HEK293T (cell line): ENCODE measurements around the gene CLDND1.

Experiments used
- CTCF ChIA-PET: fragments of 350-600 bp; formaldehyde crosslinking; extraction: SDS; loops from one replicate; lab custom pipeline; 2021; ENCODE audit warnings: antibody characterized with exemption, inconsistent platforms; lab: Yijun Ruan, JAX
- POLR2A ChIA-PET: fragments of 350-600 bp; formaldehyde crosslinking; extraction: SDS; loops from one replicate; lab custom pipeline; 2020; ENCODE audit warnings: antibody characterized with exemption, inconsistent platforms; lab: Yijun Ruan, JAX
- DNase-seq: peaks from one replicate; pipeline ENCODE4 v3.0.0; 2012; ENCODE audit warnings: mixed read lengths; ENCODE audit errors: extremely low spot score
- ARNT ChIP-seq: fragments of 450-650 bp; IDR thresholded peaks from 2 replicates; pipeline ENCODE4 v1.6.1; 2017; ENCODE audit warnings: mild to moderate bottlenecking
- BHLHE40 ChIP-seq: fragments of 450-650 bp; IDR thresholded peaks from 2 replicates; pipeline ENCODE4 v1.6.1; 2016; ENCODE audit warnings: mild to moderate bottlenecking, moderate library complexity, borderline replicate concordance
- CTBP1 ChIP-seq: fragments of 450-650 bp; IDR thresholded peaks from 2 replicates; pipeline ENCODE4 v1.6.1; 2016; ENCODE audit warnings: borderline replicate concordance
- ELF4 ChIP-seq: fragments of 450-650 bp; IDR thresholded peaks from 2 replicates; pipeline ENCODE4 v1.6.1; 2017; ENCODE audit warnings: antibody characterized with exemption
- FOXA1 ChIP-seq: fragments of 450-650 bp; IDR thresholded peaks from 2 replicates; pipeline ENCODE4 v1.6.1; 2016; ENCODE audit warnings: mild to moderate bottlenecking
- FOXK2 ChIP-seq: fragments of 450-650 bp; IDR thresholded peaks from 2 replicates; pipeline ENCODE4 v1.6.1; 2016; ENCODE audit warnings: mild to moderate bottlenecking
- FOXM1 ChIP-seq: fragments of 450-650 bp; IDR thresholded peaks from 2 replicates; pipeline ENCODE4 v1.6.1; 2017; ENCODE audit warnings: mild to moderate bottlenecking, borderline replicate concordance
- HDGF ChIP-seq: fragments of 450-650 bp; IDR thresholded peaks from 2 replicates; pipeline ENCODE4 v1.6.1; 2017; ENCODE audit warnings: antibody characterized with exemption, borderline replicate concordance
- L3MBTL2 ChIP-seq: fragments of 450-650 bp; conservative IDR thresholded peaks from 2 replicates; pipeline ENCODE4 v1.6.1; 2016; ENCODE audit warnings: mild to moderate bottlenecking
- LEF1 ChIP-seq: fragments of 450-650 bp; IDR thresholded peaks from 2 replicates; pipeline ENCODE4 v1.6.1; 2017; ENCODE audit warnings: mild to moderate bottlenecking, borderline replicate concordance
- NFRKB ChIP-seq: fragments of 450-650 bp; IDR thresholded peaks from 2 replicates; pipeline ENCODE4 v1.6.1; 2016; ENCODE audit warnings: mild to moderate bottlenecking, moderate library complexity
- SP1 ChIP-seq: fragments of 450-650 bp; IDR thresholded peaks from 2 replicates; pipeline ENCODE4 v1.6.1; 2017
- TARDBP ChIP-seq: fragments of 450-650 bp; IDR thresholded peaks from 2 replicates; pipeline ENCODE4 v1.6.1; 2016
- ZNF384 ChIP-seq: fragments of 450-650 bp; IDR thresholded peaks from 2 replicates; pipeline ENCODE4 v1.6.1; 2016
- TF ChIP-seq, protein P1 (sequence below): fragments of 450-650 bp; IDR thresholded peaks from 2 replicates; pipeline ENCODE4 v1.6.1; 2016

The CLDND1 gene

GRCh38 chr3:98482717-98483482, 39.8 kb downstream of the CLDND1 start:
- TF ChIP-seq NFRKB (no peak), ELF4 (no peak), FOXM1 (no peak), BHLHE40 (no peak), HDGF (no peak), TARDBP (no peak), ZNF384 (no peak), LEF1 (no peak), ARNT (no peak), L3MBTL2 (no peak), CTBP1 (no peak), SP1 (no peak), FOXK2 (no peak), FOXA1 (no peak)
- TF ChIP-seq, protein P1, sequence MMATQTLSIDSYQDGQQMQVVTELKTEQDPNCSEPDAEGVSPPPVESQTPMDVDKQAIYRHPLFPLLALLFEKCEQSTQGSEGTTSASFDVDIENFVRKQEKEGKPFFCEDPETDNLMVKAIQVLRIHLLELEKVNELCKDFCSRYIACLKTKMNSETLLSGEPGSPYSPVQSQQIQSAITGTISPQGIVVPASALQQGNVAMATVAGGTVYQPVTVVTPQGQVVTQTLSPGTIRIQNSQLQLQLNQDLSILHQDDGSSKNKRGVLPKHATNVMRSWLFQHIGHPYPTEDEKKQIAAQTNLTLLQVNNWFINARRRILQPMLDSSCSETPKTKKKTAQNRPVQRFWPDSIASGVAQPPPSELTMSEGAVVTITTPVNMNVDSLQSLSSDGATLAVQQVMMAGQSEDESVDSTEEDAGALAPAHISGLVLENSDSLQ = no peak
- ChIA-PET POLR2A (no interaction called here), CTCF (no interaction called here)
- DNase-seq = no peak
